GM12878 (cell line): Measurements from ENCODE around the gene ADSL. TPM values are rescaled to one million over a fixed set of nuclear protein-coding genes. Genes with fewer than 3 reads are reported as not detected.

Source experiments
- ATAC-seq: fragments of 200-7000 bp; cut with Tn5 transposase; 3 replicates; pipeline ENCODE4 v1.9.1; 2020; ENCODE audit warnings: mild to moderate bottlenecking, moderate library complexity
- BruUV-seq: library from RNA; stranded (reverse); fragments of 400-500 nt; replicated peaks from 2 replicates; lab custom pipeline; 2021; lab: Mats Ljungman, UMichigan
- CTCF ChIA-PET: fragments of 300-600 bp; sonication (Branson Sonifier 250); formaldehyde crosslinking; extraction: SDS; loops from one replicate; lab custom pipeline; 2021; ENCODE audit warnings: inconsistent platforms; lab: Yijun Ruan, JAX
- POLR2A ChIA-PET: fragments of 350-600 bp; formaldehyde crosslinking; extraction: SDS; loops from one replicate; lab custom pipeline; 2021; ENCODE audit warnings: inconsistent platforms; lab: Charles Lee
- RAD21 ChIA-PET: fragments of 300-600 bp; sonication (Branson Sonifier 250); formaldehyde crosslinking; loops from one replicate; lab custom pipeline; 2023; ENCODE audit warnings: antibody characterized with exemption; ENCODE audit not compliant: unreplicated experiment; lab: Charles Lee
- SMC1A ChIA-PET: fragments of 300-600 bp; sonication (Branson Sonifier 250); formaldehyde crosslinking; loops from one replicate; lab custom pipeline; 2023; ENCODE audit not compliant: unreplicated experiment, uncharacterized antibody; lab: Charles Lee
- DNase-seq: peaks from one replicate; pipeline ENCODE4 v3.0.0-alpha.2; 2011; ENCODE audit warnings: low read depth, low spot score
- FAIRE-seq: peaks from 3 replicates; lab custom pipeline; 2011; peaks lifted over from hg19 to GRCh38; lab: Jason Lieb, UNC
- H2AFZ ChIP-seq: 2 replicates; pipeline ENCODE4 v1.6.0; 2011; ENCODE audit warnings: low read depth, low read length, control low read depth; ENCODE audit not compliant: control insufficient read depth
- H3K27ac ChIP-seq: 2 replicates; pipeline ENCODE4 v1.5.1; 2011; ENCODE audit warnings: control low read depth; ENCODE audit not compliant: control insufficient read depth, insufficient read depth
- H3K27me3 ChIP-seq, 2 experiments: replicated peaks in 1 of 2; 2 replicates each; pipeline versions ENCODE4 v1.6.0 to v1.6.1; 2011; ENCODE audit warnings: low read length in 1 of 2; ENCODE audit not compliant: control insufficient read depth in 2 of 2, insufficient read depth in 2 of 2
- H3K36me3 ChIP-seq, 2 experiments: 2 replicates each; pipeline ENCODE4 v1.5.1; 2011; ENCODE audit warnings: low read length in 1 of 2; ENCODE audit not compliant: control insufficient read depth in 2 of 2, insufficient read depth in 2 of 2
- H3K4me1 ChIP-seq: 2 replicates; pipeline ENCODE4 v1.6.1; 2011; ENCODE audit warnings: mild to moderate bottlenecking, low read length, moderate library complexity, mixed read lengths; ENCODE audit not compliant: control insufficient read depth, insufficient read depth
- H3K4me2 ChIP-seq: 2 replicates; pipeline ENCODE4 v1.6.0; 2011; ENCODE audit warnings: control low read depth; ENCODE audit not compliant: control insufficient read depth, insufficient read depth
- H3K4me3 ChIP-seq: fragments of 200-600 bp; sonication (generic); 2 replicates; pipeline ENCODE4 v1.5.1; 2016
- H3K79me2 ChIP-seq: 2 replicates; pipeline ENCODE4 v1.6.0; 2011; ENCODE audit warnings: low read length; ENCODE audit not compliant: control insufficient read depth, insufficient read depth
- H3K9ac ChIP-seq: 2 replicates; pipeline ENCODE4 v1.8.0; 2011; ENCODE audit warnings: low read length, control low read depth, mixed read lengths; ENCODE audit not compliant: control insufficient read depth, insufficient read depth
- H3K9me3 ChIP-seq: replicated peaks from 3 replicates; pipeline ENCODE4 v1.5.1; 2011; ENCODE audit warnings: mild to moderate bottlenecking, low read length; ENCODE audit not compliant: control insufficient read depth, insufficient read depth
- H4K20me1 ChIP-seq: 2 replicates; pipeline ENCODE4 v1.6.0; 2011; ENCODE audit not compliant: control insufficient read depth, insufficient read depth
- NFYA ChIP-seq: IDR thresholded peaks from 2 replicates; pipeline ENCODE4 v1.6.1; 2011; ENCODE audit warnings: low read depth, mild to moderate bottlenecking, low read length, improper control_type of control experiment, borderline replicate concordance
- POLR2A ChIP-seq: IDR thresholded peaks from 2 replicates; pipeline ENCODE4 v1.6.1; 2011; ENCODE audit warnings: low read depth, mild to moderate bottlenecking, low read length
- RCOR1 ChIP-seq: conservative IDR thresholded peaks from 2 replicates; pipeline ENCODE4 v1.6.1; 2012; ENCODE audit warnings: low read depth, low read length, improper control_type of control experiment
- ZZZ3 ChIP-seq: IDR thresholded peaks from 2 replicates; pipeline ENCODE4 v1.6.1; 2011; ENCODE audit warnings: low read depth; ENCODE audit not compliant: control insufficient read depth, insufficient read length
- WGBS: methylation state at CpG from one replicate; pipeline ENCODE4 v1.1.6; 2016; ENCODE audit warnings: low lambda C conversion rate; ENCODE audit not compliant: insufficient replicate concordance, insufficient coverage; ENCODE audit errors: missing lambda C conversion rate; 5-methylcytosine and 5-hydroxymethylcytosine counted together
- in situ Hi-C: fragments of 300-500 bp; cut with MboI; formaldehyde crosslinking; loops from 9 replicates; pipeline ENCODE4 v1.14.3; 2018; ENCODE audit warnings: mixed read lengths
- intact Hi-C: fragments of 100-400 bp; cut with micrococcal nuclease; formaldehyde crosslinking; loops from one replicate; pipeline ENCODE4 v1.14.2; 2022; ENCODE audit not compliant: unreplicated experiment
- polyA plus RNA-seq, 11 experiments: library from polyadenylated mRNA; depleted of rRNA in 4 of 11; unstranded in 6 of 11; stranded (reverse) in 5 of 11; fragments of >200 nt; fragmentation: Nextera tagmentation in 4 of 11; fragmentation: Illumina TruSeq in 1 of 11; extraction: Ambion mirVana in 4 of 11; extraction: Trizol in 1 of 11; gene quantifications; 1 replicate in 1 of 11; 2 replicates in 10 of 11; pipeline versions ENCODE4 v1.2.1 to v1.2.3, GENCODE V29; 2011 to 2016; ENCODE audit warnings: inconsistent platforms in 2 of 11, missing spikeins in 2 of 11, low read depth in 1 of 11
- total RNA-seq, 4 experiments: library from RNA; depleted of rRNA in 3 of 4; stranded (reverse); fragments of >200 nt in 3 of 4; fragmentation: Illumina TruSeq in 1 of 4; extraction: Trizol in 1 of 4; gene quantifications; 2 replicates each; pipeline versions ENCODE4 v1.2.1 to v1.2.3, GENCODE V29; 2013 to 2021
- TF ChIP-seq, protein P1 (sequence below): fragments of 450-650 bp; IDR thresholded peaks from 2 replicates; pipeline ENCODE4 v1.6.1; 2017; ENCODE audit warnings: mild to moderate bottlenecking
- TF ChIP-seq, protein P2 (sequence below): fragments of 450-650 bp; IDR thresholded peaks from 2 replicates; pipeline ENCODE4 v1.6.1; 2017; ENCODE audit warnings: mild to moderate bottlenecking, moderate library complexity
- TF ChIP-seq, protein P3 (sequence below): IDR thresholded peaks from 2 replicates; pipeline ENCODE4 v1.6.1; 2011; ENCODE audit warnings: borderline replicate concordance, low read depth, mild to moderate bottlenecking, moderate library complexity, low read length; ENCODE audit not compliant: insufficient read depth, poor library complexity, severe bottlenecking

ADSL gene
- total and polyA plus RNA-seq, 10 of the 15 experiments (the other 5 are each of a cell fraction or from before 2014, with no cell fraction given), result 126 to 313 (median 143) TPM

DNA sequence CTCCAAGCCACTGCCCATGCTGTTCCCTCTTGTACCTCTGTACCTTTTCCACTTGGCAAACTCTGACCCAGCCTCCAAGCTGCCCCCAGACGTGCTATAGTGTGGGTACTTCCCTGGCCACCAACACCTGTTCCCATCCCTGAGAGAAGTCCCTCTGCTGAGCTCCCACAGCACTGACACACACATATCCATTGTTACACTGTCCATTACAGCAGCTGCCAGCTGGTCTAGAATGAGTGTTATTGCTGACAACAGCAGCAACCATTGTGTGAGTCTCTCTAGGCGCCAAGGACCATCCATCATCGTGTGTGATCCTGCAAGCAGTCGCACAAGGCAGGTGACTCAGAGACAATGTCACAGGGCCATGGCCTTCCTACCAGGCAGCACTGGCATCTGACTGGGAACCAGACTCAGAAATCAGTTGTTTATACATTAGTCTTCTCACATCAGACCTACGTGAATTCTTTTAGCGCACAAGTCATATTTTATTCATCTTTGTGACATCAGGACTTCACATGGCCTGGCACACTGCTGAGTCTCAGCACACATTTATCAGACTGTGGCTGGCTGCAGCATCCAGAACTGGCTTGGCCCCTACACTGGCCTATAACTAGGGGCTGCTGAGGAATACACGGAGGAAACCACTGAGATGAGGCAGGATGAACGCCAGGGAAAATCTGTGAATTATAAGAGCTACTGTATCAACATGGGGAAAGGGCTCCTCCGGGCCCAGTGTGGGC, 80.5 kb downstream of the ADSL start:
- SMC1A ChIA-PET, result interaction anchor here (1.0 to 2.6 kb wide), 2 partner anchors 9 to 71 kb away, joined by 4 to 14 read pairs; no protein-coding TSS in a partner anchor
- in situ Hi-C loops, result no loop called here
- Histone ChIP-seq H3K4me3 (no peak overlapping the region), H3K9ac (no peak overlapping the region), H3K4me2 (no peak overlapping the region), H3K27me3 (no peaks in the 10 kb centered on the region), H3K9me3 (no peaks in the 10 kb centered on the region), H3K36me3 (peaks cover 59 to 67% of the 10 kb centered on the region in 2 experiments), H3K4me1 (no peaks in the 10 kb centered on the region), H3K79me2 (peaks cover 3% of the 10 kb centered on the region), H2AFZ (no peak overlapping the region), H3K27ac (no peak overlapping the region; the same call in 1 of the 2 replicates), H4K20me1 (no peaks in the 10 kb centered on the region)
- ATAC-seq (no peak), FAIRE-seq (no peak), DNase-seq (no peak)
- no TSS peak for BruUV-seq
- CTCF ChIA-PET, result interaction anchor here (1.5 kb wide), 1 partner anchor 219 kb away, joined by 3 read pairs; no protein-coding TSS in a partner anchor
- POLR2A ChIA-PET, result interaction anchor here (1.8 kb wide), 1 partner anchor 12 kb away, joined by 6 read pairs; no protein-coding TSS in a partner anchor
- 0 out of 2 replicates have a peak, but pooled peaks have one; percentile 36 for TF ChIP-seq POLR2A
- TF ChIP-seq ZZZ3, result no peak
- RAD21 ChIA-PET, result no interaction called here
- intact Hi-C loops, result no loop called here
- 85% methylated on average over 9 of the region's 9 CpGs for WGBS

DNA sequence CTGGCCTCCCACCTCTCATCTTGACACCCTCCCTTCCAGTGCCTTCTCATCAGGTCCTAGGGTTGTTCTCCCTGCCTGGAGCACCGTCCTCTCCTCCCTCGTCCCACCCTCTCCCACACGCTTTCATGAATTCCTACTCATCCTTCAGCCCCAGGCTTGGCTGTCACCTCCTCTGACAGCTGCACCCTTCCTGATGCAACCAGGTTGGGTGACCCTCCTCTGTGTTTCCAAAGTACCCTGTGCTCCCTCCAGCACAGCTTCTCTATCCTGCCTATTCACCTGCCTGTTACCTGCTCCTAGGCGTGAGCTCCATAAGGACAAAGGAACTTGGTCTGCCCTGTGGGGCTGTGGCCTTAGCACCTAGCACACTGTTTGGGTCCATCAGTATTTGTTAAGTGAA, 82.5 kb downstream of the ADSL start:
- ChIA-PET CTCF (no interaction called here), SMC1A (interaction anchor here (2.4 kb wide), 1 partner anchor 217 kb away, joined by 5 read pairs; no protein-coding TSS in a partner anchor), RAD21 (no interaction called here), POLR2A (interaction anchor here (0.6 to 1.8 kb wide), 2 partner anchors 14 to 15 kb away, joined by 3 to 6 read pairs; no protein-coding TSS in a partner anchor)
- no peak overlapping the region for H3K27ac ChIP-seq
- no TSS peak for BruUV-seq
- H3K9ac ChIP-seq, result no peak overlapping the region
- H3K36me3 ChIP-seq, result peaks cover 43 to 65% of the 10 kb centered on the region in 2 experiments
- no peaks in the 10 kb centered on the region for H3K9me3 ChIP-seq
- ATAC-seq (no peak), FAIRE-seq (no peak), DNase-seq (no peak)
- H2AFZ ChIP-seq, result no peak overlapping the region
- WGBS, result 97% methylated on average over 4 of the region's 4 CpGs
- H3K4me3 ChIP-seq, result no peak overlapping the region
- in situ Hi-C loops, result no loop called here
- peaks cover 17% of the 10 kb centered on the region for H3K79me2 ChIP-seq
- H3K4me1 ChIP-seq, result peaks cover 14% of the 10 kb centered on the region
- no peaks in the 10 kb centered on the region for H4K20me1 ChIP-seq
- intact Hi-C loops, result no loop called here
- H3K4me2 ChIP-seq, result no peak overlapping the region
- H3K27me3 ChIP-seq, result no peaks in the 10 kb centered on the region
- TF ChIP-seq, protein P1, sequence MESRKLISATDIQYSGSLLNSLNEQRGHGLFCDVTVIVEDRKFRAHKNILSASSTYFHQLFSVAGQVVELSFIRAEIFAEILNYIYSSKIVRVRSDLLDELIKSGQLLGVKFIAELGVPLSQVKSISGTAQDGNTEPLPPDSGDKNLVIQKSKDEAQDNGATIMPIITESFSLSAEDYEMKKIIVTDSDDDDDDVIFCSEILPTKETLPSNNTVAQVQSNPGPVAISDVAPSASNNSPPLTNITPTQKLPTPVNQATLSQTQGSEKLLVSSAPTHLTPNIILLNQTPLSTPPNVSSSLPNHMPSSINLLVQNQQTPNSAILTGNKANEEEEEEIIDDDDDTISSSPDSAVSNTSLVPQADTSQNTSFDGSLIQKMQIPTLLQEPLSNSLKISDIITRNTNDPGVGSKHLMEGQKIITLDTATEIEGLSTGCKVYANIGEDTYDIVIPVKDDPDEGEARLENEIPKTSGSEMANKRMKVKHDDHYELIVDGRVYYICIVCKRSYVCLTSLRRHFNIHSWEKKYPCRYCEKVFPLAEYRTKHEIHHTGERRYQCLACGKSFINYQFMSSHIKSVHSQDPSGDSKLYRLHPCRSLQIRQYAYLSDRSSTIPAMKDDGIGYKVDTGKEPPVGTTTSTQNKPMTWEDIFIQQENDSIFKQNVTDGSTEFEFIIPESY, result no peak
- TF ChIP-seq, protein P2, sequence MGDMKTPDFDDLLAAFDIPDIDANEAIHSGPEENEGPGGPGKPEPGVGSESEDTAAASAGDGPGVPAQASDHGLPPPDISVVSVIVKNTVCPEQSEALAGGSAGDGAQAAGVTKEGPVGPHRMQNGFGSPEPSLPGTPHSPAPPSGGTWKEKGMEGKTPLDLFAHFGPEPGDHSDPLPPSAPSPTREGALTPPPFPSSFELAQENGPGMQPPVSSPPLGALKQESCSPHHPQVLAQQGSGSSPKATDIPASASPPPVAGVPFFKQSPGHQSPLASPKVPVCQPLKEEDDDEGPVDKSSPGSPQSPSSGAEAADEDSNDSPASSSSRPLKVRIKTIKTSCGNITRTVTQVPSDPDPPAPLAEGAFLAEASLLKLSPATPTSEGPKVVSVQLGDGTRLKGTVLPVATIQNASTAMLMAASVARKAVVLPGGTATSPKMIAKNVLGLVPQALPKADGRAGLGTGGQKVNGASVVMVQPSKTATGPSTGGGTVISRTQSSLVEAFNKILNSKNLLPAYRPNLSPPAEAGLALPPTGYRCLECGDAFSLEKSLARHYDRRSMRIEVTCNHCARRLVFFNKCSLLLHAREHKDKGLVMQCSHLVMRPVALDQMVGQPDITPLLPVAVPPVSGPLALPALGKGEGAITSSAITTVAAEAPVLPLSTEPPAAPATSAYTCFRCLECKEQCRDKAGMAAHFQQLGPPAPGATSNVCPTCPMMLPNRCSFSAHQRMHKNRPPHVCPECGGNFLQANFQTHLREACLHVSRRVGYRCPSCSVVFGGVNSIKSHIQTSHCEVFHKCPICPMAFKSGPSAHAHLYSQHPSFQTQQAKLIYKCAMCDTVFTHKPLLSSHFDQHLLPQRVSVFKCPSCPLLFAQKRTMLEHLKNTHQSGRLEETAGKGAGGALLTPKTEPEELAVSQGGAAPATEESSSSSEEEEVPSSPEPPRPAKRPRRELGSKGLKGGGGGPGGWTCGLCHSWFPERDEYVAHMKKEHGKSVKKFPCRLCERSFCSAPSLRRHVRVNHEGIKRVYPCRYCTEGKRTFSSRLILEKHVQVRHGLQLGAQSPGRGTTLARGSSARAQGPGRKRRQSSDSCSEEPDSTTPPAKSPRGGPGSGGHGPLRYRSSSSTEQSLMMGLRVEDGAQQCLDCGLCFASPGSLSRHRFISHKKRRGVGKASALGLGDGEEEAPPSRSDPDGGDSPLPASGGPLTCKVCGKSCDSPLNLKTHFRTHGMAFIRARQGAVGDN, result no peak
- TF ChIP-seq RCOR1, result no peak
- TF ChIP-seq, protein P3, sequence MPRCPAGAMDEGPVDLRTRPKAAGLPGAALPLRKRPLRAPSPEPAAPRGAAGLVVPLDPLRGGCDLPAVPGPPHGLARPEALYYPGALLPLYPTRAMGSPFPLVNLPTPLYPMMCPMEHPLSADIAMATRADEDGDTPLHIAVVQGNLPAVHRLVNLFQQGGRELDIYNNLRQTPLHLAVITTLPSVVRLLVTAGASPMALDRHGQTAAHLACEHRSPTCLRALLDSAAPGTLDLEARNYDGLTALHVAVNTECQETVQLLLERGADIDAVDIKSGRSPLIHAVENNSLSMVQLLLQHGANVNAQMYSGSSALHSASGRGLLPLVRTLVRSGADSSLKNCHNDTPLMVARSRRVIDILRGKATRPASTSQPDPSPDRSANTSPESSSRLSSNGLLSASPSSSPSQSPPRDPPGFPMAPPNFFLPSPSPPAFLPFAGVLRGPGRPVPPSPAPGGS, result no peak
- TF ChIP-seq NFYA, result no peak
